Stimulated activated CD4-positive, alpha-beta T cell treated with anti-CD3 and anti-CD28 coated beads, Interleukin-2, amount 100 ng/mL, for 48 hours (primary cell): ENCODE results near the gene LIX1L.

Experiments used
- DNase-seq, 2 donors: peaks; one replicate each; pipeline ENCODE4 v3.0.0-alpha.2; 2020

The LIX1L gene

GRCh38 chr1:145985129-145985501 lies 27.3 kb upstream of the LIX1L start:
- DNase-seq = no peak

GRCh38 chr1:145983960-145984830 lies 26.4 kb upstream of the LIX1L start:
- DNase-seq = no peak

DNA sequence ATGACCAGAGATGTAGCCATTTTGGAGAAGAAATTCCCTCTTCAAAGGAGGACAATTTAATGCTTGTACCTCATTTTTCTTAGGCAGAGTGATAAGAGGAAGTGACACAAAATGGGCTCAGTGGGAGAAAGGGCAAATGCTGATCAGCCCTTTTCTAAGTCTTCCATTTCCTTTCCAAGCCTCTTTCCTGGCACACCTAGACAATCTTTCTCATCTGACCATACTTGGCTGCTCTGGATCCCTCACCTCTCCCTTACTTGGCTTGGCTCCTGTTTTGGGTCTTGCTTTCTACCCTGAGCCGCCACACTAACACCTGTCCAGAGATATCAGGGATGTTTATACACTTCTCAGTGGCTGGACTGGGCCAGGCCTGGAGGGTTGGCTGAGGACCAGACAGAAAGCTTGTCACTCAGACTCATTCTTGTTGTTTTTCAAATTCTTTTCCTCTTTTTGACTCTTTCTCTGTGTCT lies 25.4 kb upstream of the LIX1L start:
- DNase-seq = no peak

- DNase-seq = no peak
These were observed 24.4 kb upstream of the LIX1L start for GRCh38 chr1:145982010-145982723.

GRCh38 chr1:145980457-145980994 lies 22.7 kb upstream of the LIX1L start:
- no peak for DNase-seq

DNA sequence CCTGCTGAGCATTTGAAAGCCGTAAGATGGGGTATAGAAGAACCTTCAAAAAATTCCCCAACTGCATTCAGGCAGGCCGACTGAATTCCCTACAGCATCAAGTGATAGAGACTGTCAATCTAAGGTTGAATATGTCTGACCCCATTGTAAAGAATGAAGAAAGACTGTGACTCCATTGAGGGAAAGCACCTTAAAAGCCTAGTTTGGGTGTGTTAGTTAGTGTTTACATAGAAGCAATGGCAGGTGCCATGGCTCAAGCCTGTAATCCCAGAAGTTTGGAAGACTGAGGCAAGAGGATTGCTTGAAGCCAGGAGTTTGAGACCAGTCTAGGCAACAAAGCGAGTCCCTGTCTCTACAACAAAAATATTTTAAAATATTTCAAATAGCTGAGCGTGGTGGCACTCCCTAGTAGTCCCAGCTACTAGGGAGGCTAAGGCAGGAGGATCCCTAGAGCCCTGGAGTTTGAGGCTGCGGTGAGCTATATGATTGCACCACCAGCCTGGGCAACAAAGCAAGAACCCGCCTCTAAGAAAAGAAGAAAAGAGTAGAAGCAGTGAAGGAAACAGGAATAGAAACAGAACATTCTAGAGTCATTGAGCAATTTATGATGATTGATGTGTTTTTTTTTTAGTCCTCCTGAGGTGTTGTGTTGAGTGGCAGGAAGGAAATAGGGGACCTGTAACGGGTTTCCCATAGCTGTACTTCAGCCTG lies 22.1 kb upstream of the LIX1L start:
- no peak for DNase-seq

- peak; percentile 63 to 70 for DNase-seq
These were observed 21.3 kb upstream of the LIX1L start for GRCh38 chr1:145978854-145979745.

DNA sequence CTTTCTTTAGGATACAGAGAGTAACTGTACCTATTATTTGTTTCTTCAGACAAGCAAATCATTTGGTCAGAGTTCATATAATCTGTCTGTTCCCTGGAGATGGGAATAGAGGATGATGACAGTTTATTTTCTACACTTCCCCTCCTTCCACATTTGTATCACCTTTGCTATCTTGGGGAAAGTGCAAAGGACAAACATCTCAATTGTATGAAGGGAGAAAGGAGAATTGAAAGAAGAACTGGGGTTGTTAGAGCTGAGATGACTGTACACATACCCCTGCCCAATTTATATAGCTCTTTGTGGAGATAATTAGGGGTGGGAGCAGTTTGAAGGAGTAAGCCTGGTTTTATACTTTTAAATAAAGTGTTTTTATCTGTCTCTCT lies 20.6 kb upstream of the LIX1L start:
- no peak for DNase-seq

DNA sequence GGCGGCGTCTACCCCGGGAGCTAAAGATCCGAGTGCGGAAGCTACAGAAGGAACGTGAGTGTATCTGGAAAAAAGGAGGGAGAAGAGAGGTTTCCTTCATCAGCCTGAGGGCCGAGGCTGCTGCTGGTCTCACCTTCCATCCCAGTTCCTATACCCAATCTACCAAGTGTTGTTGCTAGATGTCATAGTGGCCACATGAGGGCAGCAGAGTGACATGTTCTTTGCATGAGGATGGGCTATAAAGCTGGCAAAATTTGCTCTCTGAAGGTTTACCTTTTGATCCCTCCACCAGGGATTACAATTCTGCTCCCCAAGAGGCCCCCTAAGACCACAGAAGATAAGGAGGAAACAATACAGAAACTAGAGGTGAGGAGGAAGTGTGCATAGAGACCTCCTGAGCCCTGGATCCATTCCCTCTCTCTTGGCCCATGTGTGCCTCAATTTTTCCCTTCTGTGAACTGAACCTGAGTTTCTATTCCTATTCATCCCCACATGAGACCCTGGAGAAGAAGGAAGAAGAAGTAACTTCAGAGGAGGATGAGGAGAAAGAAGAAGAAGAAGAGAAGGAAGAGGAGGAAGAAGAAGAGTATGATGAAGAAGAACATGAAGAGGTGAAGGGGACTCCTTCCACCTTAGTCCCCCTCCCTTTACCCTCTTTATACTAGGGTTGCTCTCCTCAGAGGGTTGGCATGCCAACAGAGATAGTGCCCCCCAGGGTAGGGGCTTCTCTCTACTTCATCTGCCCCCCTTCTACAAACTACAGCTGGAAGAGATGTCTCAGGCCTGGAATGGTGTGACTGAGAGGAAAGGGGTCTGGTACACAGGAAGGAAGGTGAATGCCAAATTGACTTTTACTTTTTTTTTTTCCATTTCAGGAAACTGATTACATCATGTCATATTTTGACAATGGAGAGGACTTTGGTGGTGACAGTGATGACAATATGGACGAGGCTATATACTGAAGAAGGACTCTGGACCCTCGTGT lies 20.0 kb upstream of the LIX1L start:
- peak in 1 of 2 donors; percentile 64 for DNase-seq

GRCh38 chr1:145977016-145977415 lies 19.2 kb upstream of the LIX1L start:
- no peak for DNase-seq

GRCh38 chr1:145975216-145975615 lies 17.4 kb upstream of the LIX1L start:
- no peak for DNase-seq

DNA sequence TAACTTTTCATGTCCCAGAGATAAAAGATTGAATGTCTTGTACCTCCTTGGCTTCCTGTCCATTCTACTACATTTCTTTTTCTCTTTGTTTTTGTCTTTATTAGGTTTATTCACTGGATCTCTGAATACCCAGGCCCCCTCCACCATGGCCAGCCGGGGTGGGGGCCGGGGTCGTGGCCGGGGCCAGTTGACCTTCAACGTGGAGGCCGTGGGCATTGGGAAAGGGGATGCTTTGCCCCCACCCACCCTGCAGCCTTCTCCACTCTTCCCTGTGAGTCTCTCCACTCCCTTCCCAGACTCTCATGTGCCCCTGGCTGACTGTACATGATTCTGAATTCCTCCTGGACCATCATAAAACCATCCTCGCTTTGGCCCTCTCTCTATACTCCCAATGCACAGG lies 16.9 kb upstream of the LIX1L start:
- DNase-seq = no peak

DNA sequence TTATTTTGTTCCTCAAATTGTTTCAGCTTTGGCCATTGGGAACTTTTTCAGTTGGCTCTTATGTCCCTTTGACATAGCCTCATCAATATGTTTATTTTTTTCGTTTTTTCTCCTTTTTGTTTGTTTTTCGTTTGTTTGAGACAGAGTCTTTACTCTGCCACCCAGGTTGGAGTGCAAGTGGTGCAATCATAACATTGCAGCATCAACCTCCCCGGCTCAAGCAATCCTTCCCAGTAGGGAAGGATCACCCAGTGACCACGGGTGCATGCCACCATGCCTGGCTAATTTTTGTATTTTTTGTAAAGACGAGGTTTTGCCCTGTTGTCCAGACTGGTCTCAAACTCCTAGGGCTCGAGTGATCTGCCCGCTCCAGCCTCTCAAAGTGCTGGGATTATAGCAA lies 14.8 kb upstream of the LIX1L start:
- no peak for DNase-seq

DNA sequence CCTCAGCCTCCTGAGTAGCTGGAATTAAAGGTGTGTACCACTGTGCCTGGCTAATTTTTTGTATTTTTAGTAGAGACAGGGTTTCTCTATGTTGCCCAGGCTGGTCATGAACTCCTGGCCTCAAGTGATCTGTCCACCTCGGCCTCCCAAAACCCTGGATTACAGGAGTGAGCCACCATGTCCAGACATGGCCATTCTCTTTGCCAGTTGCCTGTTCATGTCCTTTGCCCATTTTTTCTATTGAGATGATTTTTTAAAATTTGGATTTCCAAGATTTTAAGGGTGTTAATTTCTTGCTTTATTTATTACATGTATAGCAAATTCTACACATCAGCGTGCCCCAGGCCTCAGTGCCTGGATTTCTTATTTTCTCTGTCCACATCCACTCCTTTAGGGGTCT lies 9.5 kb upstream of the LIX1L start:
- no peak for DNase-seq

- DNase-seq = no peak
These were observed 7.4 kb upstream of the LIX1L start for GRCh38 chr1:145965119-145965744.

- peak; percentile 80 to 87 for DNase-seq
These were observed 6.7 kb upstream of the LIX1L start, which contains the start of the genes ANKRD34A and POLR3GL for GRCh38 chr1:145964328-145965118. Gene ANKRD34A, minus strand, starts transcription at chr1:145964575. Its CDS starts 2,816 bp downstream, at chr1:145961759. Gene POLR3GL, plus strand, starts transcription at chr1:145964690. Its CDS starts 10,176 bp downstream, at chr1:145974866.

DNA sequence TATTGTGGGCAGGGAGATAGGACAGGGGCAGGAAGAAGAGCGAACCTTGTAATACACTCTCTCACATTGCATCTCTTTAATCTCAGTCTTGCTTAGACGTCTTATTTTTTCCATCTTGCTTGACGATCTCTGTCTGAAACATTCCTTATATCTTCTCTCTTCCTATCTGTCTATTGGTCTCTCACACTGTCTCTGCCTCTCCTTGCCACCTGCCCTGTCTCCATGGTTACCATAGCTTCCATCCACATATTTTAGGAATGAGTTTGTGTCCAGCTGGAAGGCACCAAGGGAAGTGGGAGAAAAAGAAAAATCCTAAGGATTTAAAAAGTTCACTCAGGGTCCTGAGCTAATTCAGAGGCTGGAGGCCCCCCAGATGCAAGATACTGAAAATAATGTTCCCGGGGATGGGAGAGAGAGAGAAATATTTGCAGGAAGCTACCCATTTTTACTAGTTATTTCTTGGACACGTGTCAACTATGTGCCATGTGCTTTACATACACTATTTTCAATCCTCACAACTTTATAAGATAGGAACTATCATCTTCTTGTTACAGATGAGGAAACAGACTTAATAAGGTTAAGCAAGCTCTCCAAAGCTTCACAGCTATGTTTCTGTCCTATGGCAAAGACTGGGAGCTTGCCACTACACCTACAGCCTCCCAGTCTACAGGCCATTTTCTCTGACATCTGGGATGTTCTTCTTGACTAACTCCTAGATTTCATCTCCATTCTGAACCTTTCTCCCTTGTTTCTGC lies 5.6 kb upstream of the LIX1L start:
- no peak for DNase-seq
